ENCODE data around the gene UNC5A. TPM values are rescaled to one million over a fixed set of nuclear protein-coding genes. Genes with fewer than 3 reads are reported as not detected.

UNC5A gene
- total and polyA plus RNA-seq, 11 donors: 0.09 to 0.43 (median 0.20) TPM; not detected in 7

DNA sequence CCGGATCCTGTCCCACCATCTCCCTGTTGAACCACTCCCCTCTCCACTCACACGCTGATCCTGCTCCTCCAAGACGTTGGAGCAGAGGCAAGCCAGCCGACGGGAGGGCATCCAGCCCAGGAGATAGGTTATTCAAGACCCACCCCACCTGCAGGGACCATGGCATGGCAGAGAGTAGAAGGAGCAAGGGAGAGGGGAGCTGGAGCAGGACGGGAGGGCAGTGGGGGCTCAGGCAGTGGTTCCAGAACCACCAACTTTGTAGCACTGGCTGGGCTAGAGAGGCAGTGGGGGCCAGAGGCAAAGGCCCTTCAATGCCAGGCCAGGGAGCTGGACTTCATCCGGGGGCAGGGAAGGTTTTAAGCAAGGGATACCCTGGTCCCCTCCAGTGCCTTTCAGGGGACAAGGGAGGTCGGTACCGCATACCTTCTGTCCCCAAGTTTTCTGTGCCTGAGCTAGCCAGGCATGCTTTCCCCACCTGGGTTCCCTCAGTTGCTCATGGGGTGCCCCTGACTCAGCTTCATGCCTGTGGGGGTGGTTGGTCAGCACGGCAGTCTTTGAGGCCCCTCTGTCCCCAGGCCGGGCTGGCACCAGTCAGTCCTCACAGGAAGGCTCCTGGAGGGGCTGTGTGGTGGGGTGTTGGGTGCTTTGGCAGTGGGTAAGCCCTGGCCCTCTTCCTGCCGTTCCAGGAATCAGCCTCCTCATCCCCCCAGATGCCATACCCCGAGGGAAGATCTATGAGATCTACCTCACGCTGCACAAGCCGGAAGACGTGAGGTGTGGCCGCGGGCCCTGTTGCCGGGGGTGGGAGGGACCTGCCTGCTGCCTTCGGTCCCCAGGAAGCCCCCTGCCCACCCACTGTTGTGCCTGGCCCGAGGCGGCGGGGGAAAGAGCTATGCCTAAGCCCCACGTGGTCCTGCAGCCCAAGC lies 66.4 kb downstream of the UNC5A start:
- 66 to 73% (median 68%) methylated on average over 20 to 24 of the region's 24 CpGs for WGBS, 4 donors
- no peak for DNase-seq
- no peak for ATAC-seq
- H3K9me3 ChIP-seq: no peaks in the 10 kb centered on the region
- peaks cover 0 to 10% (median 0%) of the 10 kb centered on the region in 9 donors for H3K36me3 ChIP-seq
- TF ChIP-seq POLR2A (IDR thresholded peaks at IDR 0.05) (no peak), CTCF (IDR thresholded peaks at IDR 0.05) (no peak)
- H3K4me1 ChIP-seq: no peaks in the 10 kb centered on the region
- H3K27ac ChIP-seq: no peak overlapping the region
- peaks cover 4 to 50% (median 18%) of the 10 kb centered on the region in 9 donors for H3K27me3 ChIP-seq
- intact Hi-C loops (cut with DNase I): no loop called here
- H3K4me3 ChIP-seq: no peak overlapping the region

DNA sequence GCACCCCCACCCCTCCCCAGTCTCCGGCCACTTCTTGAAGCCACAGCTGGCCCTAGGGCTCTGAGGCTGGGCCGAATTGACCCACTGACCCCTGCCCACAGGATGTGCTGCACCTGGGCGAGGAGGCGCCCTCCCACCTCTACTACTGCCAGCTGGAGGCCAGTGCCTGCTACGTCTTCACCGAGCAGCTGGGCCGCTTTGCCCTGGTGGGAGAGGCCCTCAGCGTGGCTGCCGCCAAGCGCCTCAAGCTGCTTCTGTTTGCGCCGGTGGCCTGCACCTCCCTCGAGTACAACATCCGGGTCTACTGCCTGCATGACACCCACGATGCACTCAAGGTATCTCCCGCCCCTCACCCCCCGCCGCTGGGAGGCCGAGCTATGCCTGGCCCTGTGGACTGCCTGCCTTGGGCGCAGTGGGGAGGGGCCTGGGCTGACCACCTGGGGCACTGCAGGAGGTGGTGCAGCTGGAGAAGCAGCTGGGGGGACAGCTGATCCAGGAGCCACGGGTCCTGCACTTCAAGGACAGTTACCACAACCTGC lies 67.5 kb downstream of the UNC5A start:
- ATAC-seq (no peak), DNase-seq (no peak)
- intact Hi-C loops (cut with DNase I): no loop called here
- Histone ChIP-seq H3K27me3 (peaks cover 4 to 50% (median 18%) of the 10 kb centered on the region in 9 donors), H3K9me3 (no peaks in the 10 kb centered on the region), H3K36me3 (peaks cover 0 to 10% (median 0%) of the 10 kb centered on the region in 9 donors), H3K4me1 (no peaks in the 10 kb centered on the region), H3K4me3 (no peak overlapping the region), H3K27ac (no peak overlapping the region)
- WGBS, 4 donors: 68 to 76% (median 74%) methylated on average over 18 to 21 of the region's 21 CpGs
- TF ChIP-seq CTCF (IDR thresholded peaks at IDR 0.05) (no peak), POLR2A (IDR thresholded peaks at IDR 0.05) (no peak)

DNA sequence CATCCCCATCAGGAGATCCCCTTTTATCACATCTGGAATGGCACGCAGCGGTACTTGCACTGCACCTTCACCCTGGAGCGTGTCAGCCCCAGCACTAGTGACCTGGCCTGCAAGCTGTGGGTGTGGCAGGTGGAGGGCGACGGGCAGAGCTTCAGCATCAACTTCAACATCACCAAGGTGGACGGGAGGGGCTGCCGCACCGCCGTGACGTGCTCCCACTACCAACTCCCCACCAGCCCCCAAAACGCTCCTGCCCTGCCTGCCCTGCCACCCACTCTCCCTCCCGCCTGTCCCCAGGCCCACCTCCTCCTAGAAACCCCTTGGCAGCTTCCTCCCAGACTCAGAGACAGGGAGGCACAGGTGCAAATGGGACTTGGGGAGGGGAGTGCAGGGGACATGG lies 68.1 kb downstream of the UNC5A start:
- no peaks in the 10 kb centered on the region for H3K9me3 ChIP-seq
- 78 to 84% (median 80%) methylated on average over 8 to 12 of the region's 12 CpGs for WGBS, 4 donors
- TF ChIP-seq POLR2A (IDR thresholded peaks at IDR 0.05): no peak
- TF ChIP-seq CTCF (IDR thresholded peaks at IDR 0.05): no peak
- no peak overlapping the region for H3K4me3 ChIP-seq
- H3K4me1 ChIP-seq: no peaks in the 10 kb centered on the region
- intact Hi-C loops (cut with DNase I): no loop called here
- ATAC-seq (no peak), DNase-seq (no peak)
- peaks cover 4 to 50% (median 18%) of the 10 kb centered on the region in 9 donors for H3K27me3 ChIP-seq
- H3K27ac ChIP-seq: no peak overlapping the region
- peaks cover 0 to 10% (median 0%) of the 10 kb centered on the region in 9 donors for H3K36me3 ChIP-seq

DNA sequence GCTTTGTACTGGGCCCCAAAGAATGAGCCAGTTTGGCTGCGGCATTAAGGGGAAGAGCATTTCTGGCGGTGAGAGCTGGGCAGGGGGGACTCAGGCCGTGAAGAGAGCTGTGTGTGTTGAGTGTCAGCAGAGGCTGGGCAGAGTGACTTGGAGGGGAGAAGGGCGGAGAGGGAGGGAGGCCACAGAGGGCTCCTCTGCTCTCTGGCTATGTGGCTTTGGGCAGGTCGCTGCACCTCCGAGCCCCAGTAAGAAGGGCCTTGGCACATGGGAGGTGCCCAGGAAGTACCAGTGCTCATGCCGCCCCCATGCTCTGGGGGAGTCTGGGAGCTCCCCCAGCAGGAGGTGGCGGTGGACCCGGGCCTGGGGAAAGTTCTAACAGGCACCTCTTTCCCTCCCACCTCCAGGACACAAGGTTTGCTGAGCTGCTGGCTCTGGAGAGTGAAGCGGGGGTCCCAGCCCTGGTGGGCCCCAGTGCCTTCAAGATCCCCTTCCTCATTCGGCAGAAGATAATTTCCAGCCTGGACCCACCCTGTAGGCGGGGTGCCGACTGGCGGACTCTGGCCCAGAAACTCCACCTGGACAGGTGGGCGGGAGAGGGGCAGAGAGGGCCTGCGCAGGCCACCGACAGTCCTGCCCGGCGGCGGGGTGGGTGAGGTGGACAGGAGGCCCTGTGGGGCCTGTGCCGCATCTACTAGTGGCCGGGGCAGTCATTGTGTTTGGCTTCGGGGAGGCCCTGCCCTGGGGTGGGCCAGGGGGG lies 68.7 kb downstream of the UNC5A start:
- DNase-seq (peak in 1 of 5 donors; percentile 34), ATAC-seq (no peak)
- 72 to 85% (median 83%) methylated on average over 9 to 23 of the region's 23 CpGs for WGBS, 4 donors
- H3K36me3 ChIP-seq: peaks cover 0 to 10% (median 0%) of the 10 kb centered on the region in 9 donors
- H3K9me3 ChIP-seq: no peaks in the 10 kb centered on the region
- intact Hi-C loops (cut with DNase I): no loop called here
- no peak for TF ChIP-seq POLR2A (IDR thresholded peaks at IDR 0.05)
- TF ChIP-seq CTCF (IDR thresholded peaks at IDR 0.05): no peak
- no peaks in the 10 kb centered on the region for H3K4me1 ChIP-seq
- H3K27me3 ChIP-seq: peaks cover 4 to 46% (median 18%) of the 10 kb centered on the region in 9 donors
- no peak overlapping the region for H3K27ac ChIP-seq
- no peak overlapping the region for H3K4me3 ChIP-seq

Measured in heart left ventricle (tissue), 16 donors.